ENCODE data around the gene LRCH3.

GRCh38 chr3:197926418-197926817, 135.4 kb downstream of the LRCH3 start:
- TF ChIP-seq CTCF (IDR thresholded peaks at IDR 0.05), result no peak
- no peak for TF ChIP-seq POLR2A (IDR thresholded peaks at IDR 0.05)

All from vagina (tissue), 2 donors.